HG03575 (cell line): ENCODE measurements around the gene RNF25.
"Not testable (repeated sequence)": the region's sequence is repeated elsewhere in the genome, so short reads cannot be mapped to it uniquely, and the experiment has no call there.

ENCODE experiments used
- ATAC-seq: cut with Tn5 transposase; IDR thresholded peaks from one replicate; pipeline ENCODE4 v1.9.1; 2021; ENCODE audit not compliant: unreplicated experiment, insufficient number of reproducible peaks, low FRiP score; ENCODE audit errors: extremely low read depth

Gene RNF25

GRCh38 chr2:218687400-218688060, 15.7 kb upstream of the RNF25 start:
- not testable (repeated sequence) for ATAC-seq

- no peak for ATAC-seq
These were observed 8.3 kb upstream of the RNF25 start for GRCh38 chr2:218680061-218680460.

DNA sequence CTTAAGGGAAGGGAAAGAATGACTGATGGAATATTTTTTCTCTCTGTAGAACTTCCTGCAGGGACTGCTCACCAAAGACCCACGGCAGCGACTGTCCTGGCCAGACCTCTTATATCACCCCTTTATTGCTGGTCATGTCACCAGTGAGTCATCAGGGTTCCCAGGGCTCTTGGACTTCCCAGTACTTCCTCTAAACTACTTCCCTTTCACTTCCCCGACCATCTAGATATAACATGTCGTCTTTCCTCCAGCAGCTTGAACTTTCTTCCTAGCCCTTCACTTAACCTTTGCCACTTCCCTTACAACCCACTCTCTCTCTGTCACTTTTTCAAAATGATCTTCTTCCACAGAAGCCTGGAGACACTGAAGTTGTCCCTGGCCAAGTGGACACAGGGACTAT, 7.3 kb upstream of the RNF25 start:
- no peak for ATAC-seq

- ATAC-seq, result no peak
These were observed 627 bp downstream of the RNF25 start for GRCh38 chr2:218671097-218671653.

DNA sequence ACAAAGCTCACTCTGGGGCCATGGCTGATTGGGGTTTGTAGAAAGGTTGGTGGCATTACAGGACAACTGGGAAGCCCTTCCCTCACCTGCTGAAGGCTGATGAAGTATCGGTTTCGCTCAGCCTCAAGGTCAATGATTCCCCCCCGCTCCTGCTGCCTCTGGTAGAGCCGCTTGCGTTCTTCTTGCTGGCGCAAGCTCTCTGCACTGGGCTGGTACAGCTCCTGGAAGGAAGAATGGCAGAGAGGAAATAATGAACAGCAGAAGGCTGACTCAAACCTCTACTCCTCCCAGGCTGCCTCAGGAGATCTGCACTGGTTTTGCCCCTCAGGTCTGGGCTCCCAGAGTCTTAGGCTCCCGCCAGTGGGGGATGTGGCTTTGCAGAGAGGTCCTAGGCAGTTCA, 7.1 kb downstream of the RNF25 start:
- no peak for ATAC-seq

DNA sequence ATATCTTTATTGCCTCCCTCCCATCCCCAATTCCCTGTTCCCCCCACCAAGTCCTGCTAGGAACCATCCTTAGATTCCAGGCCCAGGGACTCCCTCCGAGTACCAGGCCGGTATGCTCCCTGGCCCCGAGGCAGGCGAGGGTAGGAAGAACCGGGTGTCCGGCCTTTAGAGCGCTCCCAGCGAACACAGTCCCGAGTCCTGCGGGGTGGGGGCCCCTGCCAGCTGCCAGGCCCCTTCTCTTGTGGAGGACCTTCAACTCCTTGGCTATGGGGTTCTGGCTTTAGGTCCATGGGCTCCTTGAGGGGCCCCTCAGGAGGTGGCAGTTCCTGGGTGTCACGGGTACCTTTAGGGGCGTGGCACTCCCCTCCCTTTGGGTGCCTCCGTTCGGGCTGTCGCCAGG, 7.9 kb downstream of the RNF25 start:
- ATAC-seq, result no peak

DNA sequence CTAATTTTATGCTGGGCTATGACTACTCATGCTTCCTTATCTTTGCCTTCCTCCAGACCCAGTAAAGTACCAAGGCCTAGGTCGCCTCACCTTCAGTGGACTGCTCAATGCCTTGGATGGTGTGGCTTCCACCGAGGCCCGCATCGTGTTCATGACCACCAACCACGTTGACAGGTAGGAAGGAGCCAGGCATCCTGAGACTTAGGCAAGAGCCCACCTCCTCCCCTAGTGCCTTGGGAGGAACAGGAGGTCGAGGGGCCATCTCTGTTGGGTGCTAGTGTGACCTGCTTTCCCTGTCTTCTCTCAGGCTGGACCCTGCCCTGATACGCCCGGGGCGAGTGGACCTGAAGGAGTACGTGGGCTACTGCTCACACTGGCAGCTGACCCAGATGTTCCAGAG, 9.0 kb downstream of the RNF25 start:
- no peak for ATAC-seq

DNA sequence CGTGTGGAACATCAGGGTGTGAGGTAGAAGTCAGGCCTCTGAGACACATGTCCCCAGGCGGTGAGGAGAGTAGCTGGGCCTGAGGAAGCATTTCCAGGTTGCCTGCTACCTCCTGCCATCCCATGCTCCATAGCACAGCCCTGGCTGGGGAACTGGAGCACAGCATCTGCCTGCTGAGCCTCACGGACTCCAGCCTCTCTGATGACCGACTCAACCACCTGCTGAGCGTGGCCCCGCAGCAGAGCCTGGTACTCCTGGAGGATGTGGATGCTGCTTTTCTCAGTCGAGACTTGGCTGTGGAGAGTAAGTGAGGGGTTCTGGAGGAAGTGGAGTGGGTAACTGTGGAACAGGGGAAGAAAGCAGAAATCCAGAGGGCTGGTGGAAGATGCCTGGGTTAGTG, 9.4 kb downstream of the RNF25 start:
- ATAC-seq, result no peak

- no peak for ATAC-seq
These were observed 11.8 kb downstream of the RNF25 start for GRCh38 chr2:218659988-218660358.

DNA sequence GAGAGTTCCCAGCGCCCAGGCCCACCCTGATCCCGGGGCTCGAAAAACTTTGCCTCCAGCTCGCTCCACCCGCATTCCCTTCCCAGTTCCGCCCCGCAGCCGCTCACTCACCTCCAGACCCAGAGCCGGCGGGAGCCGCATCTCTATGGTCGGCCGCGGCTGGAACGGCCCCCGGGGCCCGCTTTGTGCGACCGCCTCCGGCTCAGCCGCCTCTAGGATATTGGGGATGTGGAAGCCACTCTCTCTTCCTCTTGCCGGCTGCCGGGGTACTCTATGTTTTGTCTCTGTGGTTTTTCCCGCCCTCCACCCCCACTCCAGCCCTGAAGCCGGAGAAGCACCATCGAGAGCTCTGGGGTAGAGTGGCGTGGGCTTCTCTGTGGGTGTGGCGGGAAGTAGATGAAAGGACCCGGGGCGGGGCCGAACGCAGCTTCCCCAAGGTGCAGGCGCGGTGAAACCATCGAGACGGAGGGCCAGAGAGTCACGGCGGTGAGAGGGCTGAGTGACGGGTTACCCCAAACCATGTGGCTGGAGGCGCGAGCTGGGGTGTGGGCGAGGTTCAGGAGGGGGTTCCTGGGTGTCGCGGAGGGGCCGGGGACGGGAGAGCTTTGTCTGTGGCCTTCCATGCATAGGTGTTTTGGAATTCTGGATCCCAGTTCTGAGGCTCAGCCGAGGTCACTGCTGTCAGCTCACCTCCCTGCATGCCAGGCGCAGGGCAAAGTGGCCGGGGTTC, 12.4 kb downstream of the RNF25 start, which contains the start of the genes BCS1L and ZNF142:
TSS of gene BCS1L (plus strand) at position 426 of the 730 bp plus-strand sequence. CDS start 1,305 bp downstream, outside the sequence.
TSS of gene ZNF142 (minus strand) at position 366 of the 730 bp plus-strand sequence. CDS start 3,194 bp downstream, outside the sequence.
- no peak for ATAC-seq

DNA sequence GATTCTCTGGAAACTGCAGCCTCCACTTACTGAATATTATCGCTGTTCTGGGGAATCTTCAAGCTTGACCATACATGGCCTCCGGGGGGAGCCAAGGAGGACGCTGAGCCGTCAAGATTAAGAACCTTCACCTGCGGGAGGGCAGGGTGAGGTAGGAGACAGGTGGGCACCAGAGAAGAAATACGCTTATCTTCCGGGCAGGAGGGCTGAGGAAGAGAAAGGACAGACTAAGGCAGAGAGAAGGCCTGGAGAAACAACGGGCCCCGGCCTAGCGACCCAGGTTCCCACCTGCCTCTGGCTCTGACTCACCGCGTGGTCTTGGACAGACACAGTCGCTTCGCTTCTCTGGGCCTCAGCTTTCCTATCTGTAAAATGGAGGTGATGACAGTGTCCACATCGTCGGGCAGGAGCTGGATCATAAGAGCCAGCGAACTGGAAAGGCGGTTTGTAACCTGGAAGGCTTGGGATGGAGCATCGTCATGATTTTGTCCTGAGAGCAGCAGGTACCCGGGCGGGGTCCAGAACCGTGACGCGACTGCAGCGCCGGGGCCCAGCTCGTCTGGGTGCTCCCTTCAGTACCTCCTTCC, 13.0 kb downstream of the RNF25 start:
- no peak for ATAC-seq

- ATAC-seq, result no peak
These were observed 16.1 kb downstream of the RNF25 start for GRCh38 chr2:218655751-218656150.

GRCh38 chr2:218648787-218649100, 23.1 kb downstream of the RNF25 start:
- no peak for ATAC-seq

GRCh38 chr2:218648088-218648786, 23.6 kb downstream of the RNF25 start:
- ATAC-seq, result no peak

- ATAC-seq, result no peak
These were observed 26.7 kb downstream of the RNF25 start for GRCh38 chr2:218645126-218645525.

DNA sequence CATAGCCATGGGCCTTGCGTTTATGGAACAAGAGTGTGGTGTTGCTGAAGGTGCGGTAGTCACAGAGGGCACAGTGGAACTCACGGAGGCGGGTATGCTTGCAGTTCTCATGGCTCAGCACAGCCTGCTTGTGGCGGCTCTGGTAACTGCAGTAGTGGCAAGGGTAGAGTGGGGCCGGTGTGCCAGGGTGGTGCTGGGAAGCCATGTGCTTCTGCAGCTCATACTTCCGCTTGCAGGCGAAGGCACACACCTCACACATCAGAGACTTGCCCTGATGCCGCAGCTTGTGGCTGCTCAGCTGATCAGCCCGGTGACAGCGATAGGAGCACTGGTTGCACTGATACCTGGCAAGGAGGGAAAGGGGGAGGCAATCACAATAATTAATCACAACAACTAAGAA, 27.1 kb downstream of the RNF25 start:
- ATAC-seq, result no peak

DNA sequence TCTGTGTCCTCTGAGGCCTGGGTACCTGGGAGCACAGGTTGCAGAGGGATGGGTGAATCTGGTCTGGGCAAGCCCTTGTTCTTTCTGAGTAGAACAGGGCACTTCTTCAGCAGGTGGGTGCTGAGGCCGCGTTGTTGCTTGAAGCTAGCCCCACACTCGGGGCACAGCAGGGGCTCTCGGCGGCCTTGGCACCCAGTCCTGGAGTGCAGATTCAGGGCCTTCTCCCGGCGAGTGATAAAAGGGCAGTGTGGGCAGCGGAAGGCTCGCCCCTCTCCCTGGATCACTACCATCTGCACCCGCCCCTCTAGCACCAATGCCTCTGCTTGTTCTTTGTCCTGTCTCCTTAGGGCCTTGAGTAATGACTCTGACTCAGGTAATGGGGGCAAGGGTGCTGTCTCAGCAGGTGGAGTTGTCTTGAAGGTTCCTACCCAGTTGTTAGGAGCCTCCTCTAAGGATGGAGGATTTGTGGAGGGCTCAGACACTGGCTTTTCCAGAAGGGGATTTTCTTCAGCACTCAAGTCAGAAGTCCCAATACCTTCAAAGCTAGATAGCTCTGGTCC, 28.0 kb downstream of the RNF25 start:
- no peak for ATAC-seq

- ATAC-seq, result no peak
These were observed 29.0 kb downstream of the RNF25 start for GRCh38 chr2:218642786-218643185.

GRCh38 chr2:218642121-218642656, 29.6 kb downstream of the RNF25 start:
- ATAC-seq, result no peak
